H1 (cell line): Measurements from ENCODE around the gene HSFX4. TPM values are rescaled to one million over a fixed set of nuclear protein-coding genes. Genes with fewer than 3 reads are reported as not detected.

Experiments used
- HDAC6 ChIP-seq: IDR thresholded peaks from one replicate; pipeline ENCODE4 v1.7.1; 2012; ENCODE audit warnings: low read depth, mild to moderate bottlenecking, inconsistent platforms, low read length, moderate library complexity
- polyA plus RNA-seq, 7 experiments: library from polyadenylated mRNA; depleted of rRNA in 3 of 7; stranded (reverse) in 5 of 7; unstranded in 2 of 7; fragments of >200 nt in 5 of 7; fragments of 200-250 nt in 2 of 7; gene quantifications; 1 replicate in 5 of 7; 2 replicates in 1 of 7; 4 replicates in 1 of 7; pipeline versions ENCODE4 v1.2.1 to v1.2.3, GENCODE V29; 2011 to 2013; ENCODE audit warnings: missing spikeins in 2 of 7, mixed read lengths in 2 of 7
- total RNA-seq: library from RNA; stranded (reverse); fragmentation: NEBNext Ultra II Directional; extraction: Animal tissue kit (Norgen Biotek cat#: 25700); gene quantifications from 2 replicates; pipeline ENCODE4 v1.2.1, GENCODE V29; 2021
- TF ChIP-seq, protein P1 (sequence below): fragments of 300-600 bp; sonication (generic); IDR thresholded peaks from 2 replicates; pipeline ENCODE4 v1.7.1; 2012; ENCODE audit warnings: low read length, moderate library complexity, mild to moderate bottlenecking, inconsistent platforms; ENCODE audit not compliant: insufficient replicate concordance

Gene HSFX4
- total and polyA plus RNA-seq, 2 of the 8 experiments (the other 6 are each of a cell fraction or from before 2014, with no cell fraction given): not detected

DNA sequence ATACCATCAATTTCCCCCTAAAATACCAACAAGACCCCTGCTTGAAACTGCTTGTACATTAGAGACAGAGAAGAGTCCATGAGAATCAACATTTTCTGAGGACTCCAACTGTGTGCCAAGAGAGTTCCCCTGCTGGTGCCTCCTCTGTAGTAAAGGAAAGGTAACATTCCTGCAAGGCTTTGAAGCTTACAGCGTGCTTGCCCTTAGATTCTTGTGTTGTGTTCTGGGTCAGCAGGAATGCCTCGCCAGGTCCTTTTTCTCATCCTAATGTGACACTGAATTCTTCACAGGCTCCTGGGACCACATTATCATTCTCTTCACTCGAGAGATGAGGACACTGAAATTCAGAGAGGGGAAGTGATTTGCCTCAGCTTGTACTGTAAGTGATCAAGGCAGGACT is 18.6 kb downstream of the HSFX4 start (continued):
- TF ChIP-seq, protein P1, sequence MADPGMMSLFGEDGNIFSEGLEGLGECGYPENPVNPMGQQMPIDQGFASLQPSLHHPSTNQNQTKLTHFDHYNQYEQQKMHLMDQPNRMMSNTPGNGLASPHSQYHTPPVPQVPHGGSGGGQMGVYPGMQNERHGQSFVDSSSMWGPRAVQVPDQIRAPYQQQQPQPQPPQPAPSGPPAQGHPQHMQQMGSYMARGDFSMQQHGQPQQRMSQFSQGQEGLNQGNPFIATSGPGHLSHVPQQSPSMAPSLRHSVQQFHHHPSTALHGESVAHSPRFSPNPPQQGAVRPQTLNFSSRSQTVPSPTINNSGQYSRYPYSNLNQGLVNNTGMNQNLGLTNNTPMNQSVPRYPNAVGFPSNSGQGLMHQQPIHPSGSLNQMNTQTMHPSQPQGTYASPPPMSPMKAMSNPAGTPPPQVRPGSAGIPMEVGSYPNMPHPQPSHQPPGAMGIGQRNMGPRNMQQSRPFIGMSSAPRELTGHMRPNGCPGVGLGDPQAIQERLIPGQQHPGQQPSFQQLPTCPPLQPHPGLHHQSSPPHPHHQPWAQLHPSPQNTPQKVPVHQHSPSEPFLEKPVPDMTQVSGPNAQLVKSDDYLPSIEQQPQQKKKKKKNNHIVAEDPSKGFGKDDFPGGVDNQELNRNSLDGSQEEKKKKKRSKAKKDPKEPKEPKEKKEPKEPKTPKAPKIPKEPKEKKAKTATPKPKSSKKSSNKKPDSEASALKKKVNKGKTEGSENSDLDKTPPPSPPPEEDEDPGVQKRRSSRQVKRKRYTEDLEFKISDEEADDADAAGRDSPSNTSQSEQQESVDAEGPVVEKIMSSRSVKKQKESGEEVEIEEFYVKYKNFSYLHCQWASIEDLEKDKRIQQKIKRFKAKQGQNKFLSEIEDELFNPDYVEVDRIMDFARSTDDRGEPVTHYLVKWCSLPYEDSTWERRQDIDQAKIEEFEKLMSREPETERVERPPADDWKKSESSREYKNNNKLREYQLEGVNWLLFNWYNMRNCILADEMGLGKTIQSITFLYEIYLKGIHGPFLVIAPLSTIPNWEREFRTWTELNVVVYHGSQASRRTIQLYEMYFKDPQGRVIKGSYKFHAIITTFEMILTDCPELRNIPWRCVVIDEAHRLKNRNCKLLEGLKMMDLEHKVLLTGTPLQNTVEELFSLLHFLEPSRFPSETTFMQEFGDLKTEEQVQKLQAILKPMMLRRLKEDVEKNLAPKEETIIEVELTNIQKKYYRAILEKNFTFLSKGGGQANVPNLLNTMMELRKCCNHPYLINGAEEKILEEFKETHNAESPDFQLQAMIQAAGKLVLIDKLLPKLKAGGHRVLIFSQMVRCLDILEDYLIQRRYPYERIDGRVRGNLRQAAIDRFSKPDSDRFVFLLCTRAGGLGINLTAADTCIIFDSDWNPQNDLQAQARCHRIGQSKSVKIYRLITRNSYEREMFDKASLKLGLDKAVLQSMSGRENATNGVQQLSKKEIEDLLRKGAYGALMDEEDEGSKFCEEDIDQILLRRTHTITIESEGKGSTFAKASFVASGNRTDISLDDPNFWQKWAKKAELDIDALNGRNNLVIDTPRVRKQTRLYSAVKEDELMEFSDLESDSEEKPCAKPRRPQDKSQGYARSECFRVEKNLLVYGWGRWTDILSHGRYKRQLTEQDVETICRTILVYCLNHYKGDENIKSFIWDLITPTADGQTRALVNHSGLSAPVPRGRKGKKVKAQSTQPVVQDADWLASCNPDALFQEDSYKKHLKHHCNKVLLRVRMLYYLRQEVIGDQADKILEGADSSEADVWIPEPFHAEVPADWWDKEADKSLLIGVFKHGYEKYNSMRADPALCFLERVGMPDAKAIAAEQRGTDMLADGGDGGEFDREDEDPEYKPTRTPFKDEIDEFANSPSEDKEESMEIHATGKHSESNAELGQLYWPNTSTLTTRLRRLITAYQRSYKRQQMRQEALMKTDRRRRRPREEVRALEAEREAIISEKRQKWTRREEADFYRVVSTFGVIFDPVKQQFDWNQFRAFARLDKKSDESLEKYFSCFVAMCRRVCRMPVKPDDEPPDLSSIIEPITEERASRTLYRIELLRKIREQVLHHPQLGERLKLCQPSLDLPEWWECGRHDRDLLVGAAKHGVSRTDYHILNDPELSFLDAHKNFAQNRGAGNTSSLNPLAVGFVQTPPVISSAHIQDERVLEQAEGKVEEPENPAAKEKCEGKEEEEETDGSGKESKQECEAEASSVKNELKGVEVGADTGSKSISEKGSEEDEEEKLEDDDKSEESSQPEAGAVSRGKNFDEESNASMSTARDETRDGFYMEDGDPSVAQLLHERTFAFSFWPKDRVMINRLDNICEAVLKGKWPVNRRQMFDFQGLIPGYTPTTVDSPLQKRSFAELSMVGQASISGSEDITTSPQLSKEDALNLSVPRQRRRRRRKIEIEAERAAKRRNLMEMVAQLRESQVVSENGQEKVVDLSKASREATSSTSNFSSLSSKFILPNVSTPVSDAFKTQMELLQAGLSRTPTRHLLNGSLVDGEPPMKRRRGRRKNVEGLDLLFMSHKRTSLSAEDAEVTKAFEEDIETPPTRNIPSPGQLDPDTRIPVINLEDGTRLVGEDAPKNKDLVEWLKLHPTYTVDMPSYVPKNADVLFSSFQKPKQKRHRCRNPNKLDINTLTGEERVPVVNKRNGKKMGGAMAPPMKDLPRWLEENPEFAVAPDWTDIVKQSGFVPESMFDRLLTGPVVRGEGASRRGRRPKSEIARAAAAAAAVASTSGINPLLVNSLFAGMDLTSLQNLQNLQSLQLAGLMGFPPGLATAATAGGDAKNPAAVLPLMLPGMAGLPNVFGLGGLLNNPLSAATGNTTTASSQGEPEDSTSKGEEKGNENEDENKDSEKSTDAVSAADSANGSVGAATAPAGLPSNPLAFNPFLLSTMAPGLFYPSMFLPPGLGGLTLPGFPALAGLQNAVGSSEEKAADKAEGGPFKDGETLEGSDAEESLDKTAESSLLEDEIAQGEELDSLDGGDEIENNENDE: no peak
- TF ChIP-seq HDAC6: no peak
